Uterus (tissue), 2 donors: ENCODE data around the gene PITPNM3.

Experiments
- CTCF ChIP-seq, 4 experiments: fragments of 200-600 bp in 2 of 4; fragments of 450-650 bp in 2 of 4; sonication (generic) in 2 of 4; IDR thresholded peaks; one replicate each; pipeline ENCODE4 v1.5.1; 2016 to 2019; ENCODE audit warnings: antibody characterized with exemption in 4 of 4, mild to moderate bottlenecking in 2 of 4, moderate library complexity in 1 of 4
- POLR2A ChIP-seq, 2 donors: fragments of 450-650 bp; IDR thresholded peaks; one replicate each; pipeline ENCODE4 v1.6.1; 2016; ENCODE audit warnings: antibody characterized with exemption in 2 of 2, mild to moderate bottlenecking in 1 of 2, moderate library complexity in 1 of 2

- no peak for TF ChIP-seq CTCF (IDR thresholded peaks at IDR 0.05)
- no peak for TF ChIP-seq POLR2A (IDR thresholded peaks at IDR 0.05)
These were observed 101.6 kb downstream of the PITPNM3 start for GRCh38 chr17:6454495-6455320.
